Prostate gland (tissue), 2 donors: Measurements from ENCODE around the gene ITGA1.

Experiments
- CTCF ChIP-seq, 4 experiments: fragments of 200-600 bp in 2 of 4; fragments of 450-650 bp in 2 of 4; sonication (generic) in 2 of 4; IDR thresholded peaks; 1 replicate in 3 of 4; 2 replicates in 1 of 4; pipeline ENCODE4 v1.5.1; 2016 to 2019; ENCODE audit warnings: antibody characterized with exemption in 4 of 4, mild to moderate bottlenecking in 2 of 4, moderate library complexity in 2 of 4
- POLR2A ChIP-seq: fragments of 450-650 bp; IDR thresholded peaks from one replicate; pipeline ENCODE4 v1.6.1; 2016; ENCODE audit warnings: antibody characterized with exemption, mild to moderate bottlenecking

GRCh38 chr5:52774005-52774410 lies 13.7 kb upstream of the ITGA1 start:
- no peak for TF ChIP-seq CTCF (IDR thresholded peaks at IDR 0.05)
- no peak for TF ChIP-seq POLR2A
